Measurements from ENCODE around the gene BBS4.
A peak's percentile ranks its signal among the peaks of the same experiment; 100 is the strongest.
"Not testable (repeated sequence)": the region's sequence is repeated elsewhere in the genome, so short reads cannot be mapped to it uniquely, and the experiment has no call there.

Gene BBS4, protein sequence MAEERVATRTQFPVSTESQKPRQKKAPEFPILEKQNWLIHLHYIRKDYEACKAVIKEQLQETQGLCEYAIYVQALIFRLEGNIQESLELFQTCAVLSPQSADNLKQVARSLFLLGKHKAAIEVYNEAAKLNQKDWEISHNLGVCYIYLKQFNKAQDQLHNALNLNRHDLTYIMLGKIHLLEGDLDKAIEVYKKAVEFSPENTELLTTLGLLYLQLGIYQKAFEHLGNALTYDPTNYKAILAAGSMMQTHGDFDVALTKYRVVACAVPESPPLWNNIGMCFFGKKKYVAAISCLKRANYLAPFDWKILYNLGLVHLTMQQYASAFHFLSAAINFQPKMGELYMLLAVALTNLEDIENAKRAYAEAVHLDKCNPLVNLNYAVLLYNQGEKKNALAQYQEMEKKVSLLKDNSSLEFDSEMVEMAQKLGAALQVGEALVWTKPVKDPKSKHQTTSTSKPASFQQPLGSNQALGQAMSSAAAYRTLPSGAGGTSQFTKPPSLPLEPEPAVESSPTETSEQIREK

DNA sequence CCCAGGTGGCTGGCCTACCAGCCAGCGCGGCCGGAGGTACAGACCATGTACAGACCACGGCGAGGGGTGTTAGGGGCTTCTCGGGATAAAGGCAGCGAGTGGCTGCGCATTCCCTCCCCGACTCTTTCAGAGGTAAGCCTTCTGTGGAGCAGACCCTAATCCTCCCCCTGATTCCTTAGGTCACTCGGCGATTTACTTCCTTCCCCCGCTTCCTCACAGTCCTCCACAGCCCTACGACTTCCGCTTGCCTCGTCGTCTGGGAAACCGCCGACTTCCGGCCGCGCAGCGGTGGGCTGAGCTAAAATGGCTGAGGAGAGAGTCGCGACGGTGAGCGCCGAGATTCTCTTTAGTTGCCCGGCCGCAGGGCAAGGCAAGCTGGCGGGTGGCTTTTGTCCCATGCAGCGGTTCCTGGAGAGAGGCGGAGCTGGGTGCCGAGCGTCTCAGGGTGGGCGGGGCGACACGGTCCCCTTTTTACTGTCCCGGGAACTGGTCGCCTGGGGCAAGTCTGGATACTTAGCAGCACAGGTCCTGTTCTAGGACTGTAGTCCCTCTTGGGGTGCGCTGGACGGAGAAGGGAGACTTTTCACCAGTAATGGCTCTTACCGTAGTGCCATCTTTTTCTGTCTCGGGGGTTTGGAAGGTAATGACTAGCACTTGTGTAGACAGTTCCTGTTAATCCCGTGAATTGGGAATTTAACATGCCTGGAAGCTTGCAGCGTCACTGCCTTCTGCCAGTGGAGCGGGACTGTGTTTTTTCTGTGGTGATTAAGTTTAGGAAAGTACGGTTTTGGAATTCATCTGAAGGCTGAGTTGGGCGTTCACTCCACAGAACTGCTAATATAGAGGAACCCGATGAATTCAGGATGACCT is at the start of gene BBS4, which contains the start of gene HIGD2B:
TSS of gene BBS4 (plus strand) at position 283 of the 870 bp plus-strand sequence. CDS start at position 304, 21 bp downstream.
TSS of gene HIGD2B (minus strand) at position 258 of the 870 bp plus-strand sequence. CDS start 9,808 bp downstream, outside the sequence.
- peak within 1 kb of the TSS; percentile 67 for H3K4me3 ChIP-seq (replicated peaks; ENCODE audit: low read depth, low read length)
- H3K36me3 ChIP-seq (ENCODE audit: control insufficient read depth, insufficient read depth, low read length) = no peaks in the 10 kb centered on the region
- peak; percentile 89 for DNase-seq (ENCODE audit: extremely low read depth, insufficient read length)
- TF ChIP-seq, protein P1, sequence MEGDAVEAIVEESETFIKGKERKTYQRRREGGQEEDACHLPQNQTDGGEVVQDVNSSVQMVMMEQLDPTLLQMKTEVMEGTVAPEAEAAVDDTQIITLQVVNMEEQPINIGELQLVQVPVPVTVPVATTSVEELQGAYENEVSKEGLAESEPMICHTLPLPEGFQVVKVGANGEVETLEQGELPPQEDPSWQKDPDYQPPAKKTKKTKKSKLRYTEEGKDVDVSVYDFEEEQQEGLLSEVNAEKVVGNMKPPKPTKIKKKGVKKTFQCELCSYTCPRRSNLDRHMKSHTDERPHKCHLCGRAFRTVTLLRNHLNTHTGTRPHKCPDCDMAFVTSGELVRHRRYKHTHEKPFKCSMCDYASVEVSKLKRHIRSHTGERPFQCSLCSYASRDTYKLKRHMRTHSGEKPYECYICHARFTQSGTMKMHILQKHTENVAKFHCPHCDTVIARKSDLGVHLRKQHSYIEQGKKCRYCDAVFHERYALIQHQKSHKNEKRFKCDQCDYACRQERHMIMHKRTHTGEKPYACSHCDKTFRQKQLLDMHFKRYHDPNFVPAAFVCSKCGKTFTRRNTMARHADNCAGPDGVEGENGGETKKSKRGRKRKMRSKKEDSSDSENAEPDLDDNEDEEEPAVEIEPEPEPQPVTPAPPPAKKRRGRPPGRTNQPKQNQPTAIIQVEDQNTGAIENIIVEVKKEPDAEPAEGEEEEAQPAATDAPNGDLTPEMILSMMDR (IDR thresholded peaks at IDR 0.05; ENCODE audit: insufficient read depth, low read length, poor library complexity, severe bottlenecking) = no peak
- H3K27me3 ChIP-seq (replicated peaks; ENCODE audit: control insufficient read depth, insufficient read depth, low read length) = no peaks in the 10 kb centered on the region

DNA sequence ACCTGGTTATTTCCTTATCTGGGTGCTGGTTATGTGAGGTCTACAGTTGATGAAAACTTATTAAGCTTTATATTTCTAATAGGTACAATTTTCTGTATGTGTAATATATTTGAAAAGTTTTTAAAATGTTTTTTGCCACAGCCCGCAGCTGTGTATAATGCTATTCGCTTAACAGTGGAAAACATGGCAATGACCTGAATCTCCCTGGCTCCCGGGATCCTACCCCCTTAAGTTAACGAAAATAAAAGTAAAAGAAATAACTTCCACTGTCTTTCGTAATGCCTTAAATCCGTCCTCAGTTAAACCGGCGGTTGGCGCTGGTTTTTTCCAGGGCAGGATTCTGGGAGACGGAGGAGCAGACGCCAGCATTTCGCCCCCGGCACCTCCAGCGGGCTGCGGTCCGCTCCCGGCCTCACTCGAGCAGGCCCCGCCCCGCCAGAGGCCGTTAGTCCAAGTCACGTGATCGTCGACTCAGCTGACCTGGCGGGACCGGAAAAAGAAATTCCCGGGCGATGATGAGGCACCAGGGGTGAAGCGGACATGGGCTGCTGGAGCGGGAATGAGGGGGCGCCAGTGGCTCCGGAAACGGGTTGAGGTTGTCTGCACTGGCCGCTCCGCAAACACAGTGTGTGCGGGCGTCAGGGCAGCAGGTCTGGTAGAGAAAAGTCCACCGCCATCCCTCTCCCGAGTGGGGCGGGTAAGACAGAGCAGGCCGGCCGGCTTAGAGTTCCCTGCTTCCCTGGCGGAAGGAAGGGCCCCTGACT is 49.3 kb upstream of the BBS4 start:
- DNase-seq (ENCODE audit: extremely low read depth, insufficient read length) = peak; percentile 57
- peak overlapping the region; percentile 34; the same call in 1 of the 2 replicates for H3K4me3 ChIP-seq (replicated peaks; ENCODE audit: low read depth, low read length)
- not testable (repeated sequence) for H3K36me3 ChIP-seq (ENCODE audit: control insufficient read depth, insufficient read depth, low read length); H3K27me3 ChIP-seq (replicated peaks; ENCODE audit: control insufficient read depth, insufficient read depth, low read length)

DNA sequence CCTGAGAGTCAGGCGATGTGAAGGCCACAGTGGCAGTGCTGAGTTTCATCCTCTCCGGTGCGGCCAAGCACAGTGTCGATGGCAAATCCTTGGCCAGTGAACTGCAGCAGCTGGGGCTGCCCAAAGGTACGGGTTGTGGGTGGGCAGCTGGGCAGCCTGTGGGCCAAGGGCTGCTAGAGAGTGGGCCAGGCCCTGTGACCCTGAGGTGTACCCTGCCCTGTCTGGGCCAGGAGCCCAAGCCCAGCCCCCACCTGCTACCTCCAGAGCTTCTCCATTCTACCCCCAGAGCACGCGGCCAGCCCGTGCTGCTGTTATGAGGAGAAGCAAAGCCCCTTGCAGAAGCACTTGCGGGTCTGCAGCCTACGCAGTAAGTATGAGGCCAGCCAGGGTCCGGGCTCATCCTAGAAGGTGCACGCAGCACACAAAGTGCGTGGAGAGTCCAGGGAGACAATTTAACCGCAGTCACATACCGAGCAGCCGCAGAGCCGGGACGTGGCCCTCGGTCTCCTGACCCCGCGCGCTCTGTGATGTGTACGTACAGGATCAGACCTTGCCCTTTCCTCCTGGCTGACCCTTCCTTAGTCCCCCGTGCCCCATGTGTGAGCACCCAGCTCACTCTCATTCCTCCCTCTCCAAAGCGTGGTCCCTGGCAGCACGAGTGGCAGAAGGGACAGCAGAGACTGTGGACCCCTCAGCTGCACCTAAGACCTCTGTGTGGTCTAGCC is 46.1 kb upstream of the BBS4 start:
- DNase-seq (ENCODE audit: extremely low read depth, insufficient read length); H3K36me3 ChIP-seq (ENCODE audit: control insufficient read depth, insufficient read depth, low read length); H3K4me3 ChIP-seq (replicated peaks; ENCODE audit: low read depth, low read length); H3K27me3 ChIP-seq (replicated peaks; ENCODE audit: control insufficient read depth, insufficient read depth, low read length): not testable (repeated sequence)

DNA sequence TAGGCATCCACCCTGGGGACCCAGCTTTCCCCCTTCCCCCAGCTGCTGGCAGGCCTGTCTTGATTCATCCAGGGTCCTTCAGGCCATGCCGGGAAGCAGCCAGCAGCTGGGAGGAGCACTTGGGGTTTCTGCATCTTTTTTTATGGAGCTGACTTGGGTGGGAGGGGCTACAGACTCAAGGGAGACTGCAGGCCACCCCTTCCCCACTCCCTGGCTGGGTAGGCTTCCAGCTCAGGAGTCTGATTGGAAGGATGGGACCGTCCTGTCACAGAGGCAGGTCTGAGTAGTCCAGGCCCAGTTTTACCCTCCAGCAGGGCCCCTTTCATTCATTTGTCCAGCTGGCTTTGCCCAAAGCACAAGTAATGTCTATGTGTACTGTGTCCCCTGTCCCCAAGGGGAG is 43.7 kb upstream of the BBS4 start:
- H3K36me3 ChIP-seq (ENCODE audit: control insufficient read depth, insufficient read depth, low read length); DNase-seq (ENCODE audit: extremely low read depth, insufficient read length); H3K4me3 ChIP-seq (replicated peaks; ENCODE audit: low read depth, low read length); H3K27me3 ChIP-seq (replicated peaks; ENCODE audit: control insufficient read depth, insufficient read depth, low read length): not testable (repeated sequence)

DNA sequence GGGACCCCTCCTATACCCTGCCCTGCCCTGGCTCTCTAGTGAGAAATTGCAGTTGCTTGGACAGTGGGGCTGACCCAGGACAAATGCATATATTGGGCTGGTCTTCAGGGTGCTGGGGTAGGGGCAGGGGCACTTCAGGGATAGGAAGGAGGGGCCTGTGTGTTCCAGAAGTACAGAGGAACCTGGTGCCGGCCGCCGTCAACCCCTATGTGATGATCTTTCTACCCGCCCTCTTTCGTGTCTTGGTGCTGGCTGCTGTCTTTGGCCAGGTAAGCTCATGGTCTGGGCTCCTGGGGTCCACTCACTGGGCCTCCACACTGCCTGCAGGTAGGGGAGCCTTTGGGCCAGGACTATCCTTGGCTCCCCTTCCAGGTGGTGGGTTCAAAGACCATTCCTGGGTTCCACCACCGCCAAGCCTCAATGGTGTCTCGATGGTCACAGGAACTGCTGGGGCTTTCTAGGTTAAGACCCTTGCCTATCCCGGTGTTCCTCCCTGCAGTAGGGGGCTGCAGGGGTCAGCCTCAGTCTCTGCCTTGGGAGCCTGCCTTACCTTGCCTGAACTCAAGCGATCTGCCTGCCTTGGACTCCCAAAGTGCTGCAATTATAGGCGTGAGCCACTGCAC is 37.3 kb upstream of the BBS4 start:
- not testable (repeated sequence) for H3K4me3 ChIP-seq (replicated peaks; ENCODE audit: low read depth, low read length); H3K27me3 ChIP-seq (replicated peaks; ENCODE audit: control insufficient read depth, insufficient read depth, low read length); DNase-seq (ENCODE audit: extremely low read depth, insufficient read length); H3K36me3 ChIP-seq (ENCODE audit: control insufficient read depth, insufficient read depth, low read length)

DNA sequence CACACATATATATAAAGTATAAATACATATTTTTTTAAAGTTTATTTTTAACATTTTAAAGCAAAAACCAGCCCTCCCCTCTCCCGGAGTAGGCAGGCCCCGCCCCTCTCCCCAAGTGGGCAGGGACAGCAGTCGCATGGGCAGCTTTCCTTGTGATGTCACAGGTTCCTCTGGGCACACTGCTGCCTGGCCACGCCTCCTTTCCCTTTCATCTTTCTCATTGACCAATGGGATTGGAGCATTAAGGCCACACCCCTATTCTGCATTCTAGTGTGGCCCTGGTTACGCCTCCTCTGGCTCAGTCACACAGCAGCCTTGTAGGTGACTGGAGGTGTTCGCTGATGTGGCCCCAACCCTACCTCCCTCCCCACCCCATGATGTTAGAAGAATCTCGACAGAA is 31.6 kb upstream of the BBS4 start, which contains the start of gene GOLGA6B:
TSS of gene GOLGA6B (plus strand) at position 301 of the 400 bp plus-strand sequence. CDS start at position 342, 41 bp downstream.
- H3K36me3 ChIP-seq (ENCODE audit: control insufficient read depth, insufficient read depth, low read length); H3K27me3 ChIP-seq (replicated peaks; ENCODE audit: control insufficient read depth, insufficient read depth, low read length); DNase-seq (ENCODE audit: extremely low read depth, insufficient read length); H3K4me3 ChIP-seq (replicated peaks; ENCODE audit: low read depth, low read length): not testable (repeated sequence)

DNA sequence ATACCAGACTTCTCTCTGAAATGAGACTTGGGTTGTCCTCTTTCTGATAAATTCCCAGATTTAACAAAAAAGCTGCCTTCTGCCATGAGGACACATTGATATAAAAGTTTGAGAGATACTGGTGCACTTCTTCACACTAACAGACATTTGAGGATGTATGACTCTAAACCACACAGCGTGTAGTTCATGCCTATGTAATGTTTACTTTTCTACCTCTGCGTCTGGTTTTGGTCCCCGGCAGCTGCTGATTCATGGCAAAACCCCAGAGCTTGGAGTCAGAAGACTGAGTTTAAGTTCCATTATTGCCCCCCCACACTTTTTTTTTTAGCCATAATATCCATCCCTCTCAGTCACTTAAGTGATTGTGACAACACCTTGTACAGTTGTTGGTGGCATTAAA is 30.0 kb upstream of the BBS4 start:
- not testable (repeated sequence) for H3K27me3 ChIP-seq (replicated peaks; ENCODE audit: control insufficient read depth, insufficient read depth, low read length); H3K4me3 ChIP-seq (replicated peaks; ENCODE audit: low read depth, low read length); DNase-seq (ENCODE audit: extremely low read depth, insufficient read length); H3K36me3 ChIP-seq (ENCODE audit: control insufficient read depth, insufficient read depth, low read length)

DNA sequence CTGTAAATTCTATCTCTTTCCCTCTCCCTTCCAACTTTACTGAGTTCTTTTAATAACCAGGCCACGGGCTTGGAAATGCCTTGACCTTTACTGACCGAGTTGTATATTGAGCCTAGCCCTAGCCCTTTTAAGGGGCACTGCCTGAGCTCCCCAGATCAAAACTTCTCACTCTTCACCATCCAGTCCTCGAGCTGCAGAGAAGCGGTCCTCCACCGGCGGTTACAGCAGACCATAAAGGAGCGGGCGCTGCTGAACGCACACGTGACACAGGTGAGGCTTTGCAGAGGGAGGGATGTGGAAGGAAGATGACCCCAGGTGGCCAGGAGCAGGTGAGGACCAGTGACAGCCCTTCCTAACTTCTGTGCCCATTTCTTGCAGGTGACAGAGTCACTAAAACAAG is 24.9 kb upstream of the BBS4 start:
- H3K27me3 ChIP-seq (replicated peaks; ENCODE audit: control insufficient read depth, insufficient read depth, low read length); H3K4me3 ChIP-seq (replicated peaks; ENCODE audit: low read depth, low read length); H3K36me3 ChIP-seq (ENCODE audit: control insufficient read depth, insufficient read depth, low read length); DNase-seq (ENCODE audit: extremely low read depth, insufficient read length): not testable (repeated sequence)

DNA sequence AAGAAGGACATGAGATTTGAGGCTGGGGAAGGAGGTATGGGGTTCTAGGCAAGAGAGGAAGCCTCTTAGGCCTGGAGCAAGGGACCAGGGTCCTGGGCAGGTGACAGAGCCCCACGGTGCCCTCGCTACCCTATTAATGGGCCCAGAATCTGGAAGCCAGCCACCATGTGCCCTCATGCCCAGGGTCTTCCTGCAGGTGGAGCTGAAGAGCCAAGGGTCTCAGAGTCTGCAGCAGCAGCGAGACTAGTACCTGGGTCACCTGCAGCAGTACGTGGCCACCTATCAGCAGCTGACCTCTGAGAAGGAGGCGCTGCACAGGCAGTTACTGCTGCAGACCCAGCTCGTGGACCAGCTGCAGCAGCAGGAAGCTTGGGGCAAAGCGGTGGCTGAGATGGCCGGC is 22.1 kb upstream of the BBS4 start:
- not testable (repeated sequence) for H3K36me3 ChIP-seq (ENCODE audit: control insufficient read depth, insufficient read depth, low read length); H3K27me3 ChIP-seq (replicated peaks; ENCODE audit: control insufficient read depth, insufficient read depth, low read length); DNase-seq (ENCODE audit: extremely low read depth, insufficient read length); H3K4me3 ChIP-seq (replicated peaks; ENCODE audit: low read depth, low read length)

DNA sequence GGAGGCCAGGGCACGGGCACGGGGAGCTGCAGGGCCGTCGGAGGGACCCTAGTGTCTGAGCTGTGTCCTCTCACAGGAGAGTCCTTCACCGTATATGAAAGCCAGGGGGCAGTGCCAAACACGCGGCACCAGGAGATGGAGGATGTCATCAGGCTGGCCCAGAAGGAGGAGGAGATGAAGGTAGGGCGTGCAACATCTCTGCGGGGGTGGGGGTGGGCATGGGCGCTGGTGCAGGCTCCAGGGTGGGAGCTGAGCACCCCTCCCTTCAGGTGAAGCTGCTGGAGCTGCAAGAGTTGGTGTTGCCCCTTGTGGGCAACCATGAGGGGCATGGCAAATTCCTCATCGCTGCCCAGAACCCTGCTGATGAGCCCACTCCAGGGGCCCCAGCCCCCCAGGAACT is 20.3 kb upstream of the BBS4 start:
- H3K4me3 ChIP-seq (replicated peaks; ENCODE audit: low read depth, low read length); H3K27me3 ChIP-seq (replicated peaks; ENCODE audit: control insufficient read depth, insufficient read depth, low read length); DNase-seq (ENCODE audit: extremely low read depth, insufficient read length); H3K36me3 ChIP-seq (ENCODE audit: control insufficient read depth, insufficient read depth, low read length): not testable (repeated sequence)

DNA sequence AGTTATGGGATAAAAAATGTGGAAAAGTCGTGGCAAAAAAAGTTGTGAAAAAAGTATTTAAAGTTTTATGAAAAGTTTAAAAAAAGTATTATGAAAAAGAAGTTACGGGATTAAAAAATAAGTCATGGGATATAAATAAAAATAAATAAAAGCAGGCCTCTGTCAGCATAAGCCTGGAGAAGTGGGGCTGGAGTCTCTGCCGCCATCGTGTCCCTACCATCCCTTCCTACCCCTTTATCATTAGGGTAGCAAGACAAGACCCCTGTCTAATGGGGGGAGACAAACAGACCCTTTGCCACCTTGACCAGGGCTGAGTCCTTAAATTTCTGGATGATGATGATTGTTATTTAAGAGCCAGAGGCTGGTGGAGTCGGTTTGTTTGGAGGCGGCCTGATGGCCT is 16.2 kb upstream of the BBS4 start:
- H3K4me3 ChIP-seq (replicated peaks; ENCODE audit: low read depth, low read length); DNase-seq (ENCODE audit: extremely low read depth, insufficient read length); H3K27me3 ChIP-seq (replicated peaks; ENCODE audit: control insufficient read depth, insufficient read depth, low read length); H3K36me3 ChIP-seq (ENCODE audit: control insufficient read depth, insufficient read depth, low read length): not testable (repeated sequence)

All from GM06990 (cell line).